Measurements from ENCODE around the gene FMOD.

The FMOD gene

GRCh38 chr1:203304919-203305808, 45.8 kb downstream of the FMOD start, which contains the start of gene BTG2 (continued):
- TF ChIP-seq PRDM2 (tag by site-specific recombination; IDR thresholded peaks at IDR 0.05; ENCODE audit: borderline replicate concordance): no peak
- TF ChIP-seq ZNF140 (tag by site-specific recombination; IDR thresholded peaks at IDR 0.05): no peak
- TF ChIP-seq KLF17 (tag by site-specific recombination; IDR thresholded peaks at IDR 0.05): peak; percentile 23; the same call in 1 of the 2 replicates
- TF ChIP-seq ZNF768 (tag by site-specific recombination; IDR thresholded peaks at IDR 0.05): no peak
- TF ChIP-seq IKZF3 (tag by site-specific recombination; IDR thresholded peaks at IDR 0.05): no peak; the same call in 1 of the 2 replicates
- TF ChIP-seq ZNF174 (tag by site-specific recombination; IDR thresholded peaks at IDR 0.05): no peak
- peak; percentile 67; the same call in 1 of the 2 replicates for TF ChIP-seq KLF8 (tag by site-specific recombination; IDR thresholded peaks at IDR 0.05)
- TF ChIP-seq SALL2 (tag by site-specific recombination; IDR thresholded peaks at IDR 0.05; ENCODE audit: borderline replicate concordance): no peak
- no peak; the same call in 1 of the 2 replicates for TF ChIP-seq ZNF843 (tag by site-specific recombination; IDR thresholded peaks at IDR 0.05)
- TF ChIP-seq ZIC2 (tag by site-specific recombination; IDR thresholded peaks at IDR 0.05): peak; percentile 83
- TF ChIP-seq, protein P1, sequence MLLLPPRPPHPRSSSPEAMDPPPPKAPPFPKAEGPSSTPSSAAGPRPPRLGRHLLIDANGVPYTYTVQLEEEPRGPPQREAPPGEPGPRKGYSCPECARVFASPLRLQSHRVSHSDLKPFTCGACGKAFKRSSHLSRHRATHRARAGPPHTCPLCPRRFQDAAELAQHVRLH (tag by site-specific recombination; IDR thresholded peaks at IDR 0.05): peak; percentile 78
- TF ChIP-seq KLF1 (tag by site-specific recombination; IDR thresholded peaks at IDR 0.05): peak; percentile 9; the same call in 1 of the 2 replicates
- no peak for TF ChIP-seq ZNF521 (tag by site-specific recombination; IDR thresholded peaks at IDR 0.05)
- peak; percentile 45; the same call in 1 of the 2 replicates for TF ChIP-seq ZFP69B (tag by site-specific recombination; IDR thresholded peaks at IDR 0.05)
- TF ChIP-seq ZNF24 (tag by site-specific recombination; IDR thresholded peaks at IDR 0.05): peak; percentile 65; the same call in 1 of the 2 replicates
- TF ChIP-seq ZNF19 (tag by site-specific recombination; IDR thresholded peaks at IDR 0.05; ENCODE audit: low read depth): no peak
- TF ChIP-seq, protein P2, sequence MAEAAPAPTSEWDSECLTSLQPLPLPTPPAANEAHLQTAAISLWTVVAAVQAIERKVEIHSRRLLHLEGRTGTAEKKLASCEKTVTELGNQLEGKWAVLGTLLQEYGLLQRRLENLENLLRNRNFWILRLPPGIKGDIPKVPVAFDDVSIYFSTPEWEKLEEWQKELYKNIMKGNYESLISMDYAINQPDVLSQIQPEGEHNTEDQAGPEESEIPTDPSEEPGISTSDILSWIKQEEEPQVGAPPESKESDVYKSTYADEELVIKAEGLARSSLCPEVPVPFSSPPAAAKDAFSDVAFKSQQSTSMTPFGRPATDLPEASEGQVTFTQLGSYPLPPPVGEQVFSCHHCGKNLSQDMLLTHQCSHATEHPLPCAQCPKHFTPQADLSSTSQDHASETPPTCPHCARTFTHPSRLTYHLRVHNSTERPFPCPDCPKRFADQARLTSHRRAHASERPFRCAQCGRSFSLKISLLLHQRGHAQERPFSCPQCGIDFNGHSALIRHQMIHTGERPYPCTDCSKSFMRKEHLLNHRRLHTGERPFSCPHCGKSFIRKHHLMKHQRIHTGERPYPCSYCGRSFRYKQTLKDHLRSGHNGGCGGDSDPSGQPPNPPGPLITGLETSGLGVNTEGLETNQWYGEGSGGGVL (tag by site-specific recombination; IDR thresholded peaks at IDR 0.05): no peak
- TF ChIP-seq, protein P3, sequence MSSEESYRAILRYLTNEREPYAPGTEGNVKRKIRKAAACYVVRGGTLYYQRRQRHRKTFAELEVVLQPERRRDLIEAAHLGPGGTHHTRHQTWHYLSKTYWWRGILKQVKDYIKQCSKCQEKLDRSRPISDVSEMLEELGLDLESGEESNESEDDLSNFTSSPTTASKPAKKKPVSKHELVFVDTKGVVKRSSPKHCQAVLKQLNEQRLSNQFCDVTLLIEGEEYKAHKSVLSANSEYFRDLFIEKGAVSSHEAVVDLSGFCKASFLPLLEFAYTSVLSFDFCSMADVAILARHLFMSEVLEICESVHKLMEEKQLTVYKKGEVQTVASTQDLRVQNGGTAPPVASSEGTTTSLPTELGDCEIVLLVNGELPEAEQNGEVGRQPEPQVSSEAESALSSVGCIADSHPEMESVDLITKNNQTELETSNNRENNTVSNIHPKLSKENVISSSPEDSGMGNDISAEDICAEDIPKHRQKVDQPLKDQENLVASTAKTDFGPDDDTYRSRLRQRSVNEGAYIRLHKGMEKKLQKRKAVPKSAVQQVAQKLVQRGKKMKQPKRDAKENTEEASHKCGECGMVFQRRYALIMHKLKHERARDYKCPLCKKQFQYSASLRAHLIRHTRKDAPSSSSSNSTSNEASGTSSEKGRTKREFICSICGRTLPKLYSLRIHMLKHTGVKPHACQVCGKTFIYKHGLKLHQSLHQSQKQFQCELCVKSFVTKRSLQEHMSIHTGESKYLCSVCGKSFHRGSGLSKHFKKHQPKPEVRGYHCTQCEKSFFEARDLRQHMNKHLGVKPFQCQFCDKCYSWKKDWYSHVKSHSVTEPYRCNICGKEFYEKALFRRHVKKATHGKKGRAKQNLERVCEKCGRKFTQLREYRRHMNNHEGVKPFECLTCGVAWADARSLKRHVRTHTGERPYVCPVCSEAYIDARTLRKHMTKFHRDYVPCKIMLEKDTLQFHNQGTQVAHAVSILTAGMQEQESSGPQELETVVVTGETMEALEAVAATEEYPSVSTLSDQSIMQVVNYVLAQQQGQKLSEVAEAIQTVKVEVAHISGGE (tag by site-specific recombination; conservative IDR thresholded peaks at IDR 0.05; ENCODE audit: low read depth): 0 out of 2 replicates have a peak, but pooled peaks have one; percentile 32
- TF ChIP-seq ZNF629 (tag by site-specific recombination; IDR thresholded peaks at IDR 0.05): 0 out of 2 replicates have a peak, but pooled peaks have one; percentile 78
- peak; percentile 51; the same call in 1 of the 2 replicates for TF ChIP-seq ZNF366 (tag by site-specific recombination; conservative IDR thresholded peaks at IDR 0.05)
- no peak for TF ChIP-seq HOXA7 (CRISPR knock-in tag; IDR thresholded peaks at IDR 0.05; ENCODE audit: borderline replicate concordance)
- no peak for TF ChIP-seq ZNF701 (tag by site-specific recombination; IDR thresholded peaks at IDR 0.05)
- no peak for TF ChIP-seq ZNF112 (tag by site-specific recombination; IDR thresholded peaks at IDR 0.05)
- TF ChIP-seq, protein P4, sequence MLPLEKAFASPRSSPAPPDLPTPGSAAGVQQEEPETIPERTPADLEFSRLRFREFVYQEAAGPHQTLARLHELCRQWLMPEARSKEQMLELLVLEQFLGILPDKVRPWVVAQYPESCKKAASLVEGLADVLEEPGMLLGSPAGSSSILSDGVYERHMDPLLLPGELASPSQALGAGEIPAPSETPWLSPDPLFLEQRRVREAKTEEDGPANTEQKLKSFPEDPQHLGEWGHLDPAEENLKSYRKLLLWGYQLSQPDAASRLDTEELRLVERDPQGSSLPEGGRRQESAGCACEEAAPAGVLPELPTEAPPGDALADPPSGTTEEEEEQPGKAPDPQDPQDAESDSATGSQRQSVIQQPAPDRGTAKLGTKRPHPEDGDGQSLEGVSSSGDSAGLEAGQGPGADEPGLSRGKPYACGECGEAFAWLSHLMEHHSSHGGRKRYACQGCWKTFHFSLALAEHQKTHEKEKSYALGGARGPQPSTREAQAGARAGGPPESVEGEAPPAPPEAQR (tag by site-specific recombination; IDR thresholded peaks at IDR 0.05): no peak
- TF ChIP-seq ZNF544 (tag by site-specific recombination; IDR thresholded peaks at IDR 0.05): no peak
